ENCODE results near the gene ACTR3. TPM values are rescaled to one million over a fixed set of nuclear protein-coding genes. Genes with fewer than 3 reads are reported as not detected.

The ACTR3 gene
- total RNA-seq, 4 donors from 2014 or later: 73.0 to 106 (median 89.7) TPM

DNA sequence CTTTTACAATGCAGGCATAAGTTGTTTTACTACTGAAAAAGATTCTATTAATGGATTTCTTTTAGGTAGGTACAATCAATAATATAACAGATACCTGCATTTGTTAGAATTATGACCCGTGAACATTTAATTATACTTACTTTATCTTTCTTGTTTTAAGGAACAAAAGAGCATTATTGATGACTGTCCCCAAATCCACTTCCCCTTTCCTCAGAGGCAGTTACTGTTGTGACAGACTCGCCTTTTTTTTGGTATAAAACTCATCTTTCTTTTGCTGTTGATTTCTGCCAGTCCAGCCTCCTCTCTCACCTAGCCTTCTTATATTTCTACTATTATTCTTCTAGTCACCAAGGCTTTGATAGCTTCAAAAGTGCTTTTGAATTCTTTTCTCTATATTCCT, 12.1 kb downstream of the ACTR3 start:
- Histone ChIP-seq H3K4me3 (no peak overlapping the region), H3K27me3 (no peaks in the 10 kb centered on the region), H3K9me3 (peaks cover 0 to 6% (median 0%) of the 10 kb centered on the region in 4 donors), H3K36me3 (no peaks in the 10 kb centered on the region), H3K27ac (no peak overlapping the region), H3K4me1 (peaks cover 0 to 70% (median 36%) of the 10 kb centered on the region in 4 donors)
- no peak for TF ChIP-seq POLR2A (IDR thresholded peaks at IDR 0.05)
- TF ChIP-seq EP300 (IDR thresholded peaks at IDR 0.05): no peak
- no peak for TF ChIP-seq CTCF (IDR thresholded peaks at IDR 0.05)
- DNase-seq (ENCODE audit: low spot score in 2 of 2): no peak
- 30 to 49% methylated on average over 2 of the region's 2 CpGs for WGBS, 2 donors

- Histone ChIP-seq H3K36me3 (no peaks in the 10 kb centered on the region), H3K4me1 (peaks cover 0 to 65% (median 29%) of the 10 kb centered on the region in 4 donors), H3K4me3 (no peak overlapping the region), H3K9me3 (peaks cover 0 to 6% (median 0%) of the 10 kb centered on the region in 4 donors), H3K27me3 (no peaks in the 10 kb centered on the region), H3K27ac (no peak overlapping the region)
- no peak for DNase-seq (ENCODE audit: low spot score in 2 of 2)
- 86 to 94% methylated on average over 1 of the region's 1 CpG for WGBS, 2 donors
- TF ChIP-seq CTCF (IDR thresholded peaks at IDR 0.05): no peak
- TF ChIP-seq EP300 (IDR thresholded peaks at IDR 0.05): no peak
- TF ChIP-seq POLR2A (IDR thresholded peaks at IDR 0.05): no peak
Observed at GRCh38 chr2:113905886-113906285, 16.0 kb downstream of the ACTR3 start.

- H3K4me1 ChIP-seq: peaks cover 0 to 67% (median 30%) of the 10 kb centered on the region in 4 donors
- 100% methylated on average over 1 of the region's 1 CpG for WGBS, 2 donors
- TF ChIP-seq EP300 (IDR thresholded peaks at IDR 0.05) (no peak), CTCF (IDR thresholded peaks at IDR 0.05) (no peak), POLR2A (IDR thresholded peaks at IDR 0.05) (no peak)
Observed at GRCh38 chr2:113906647-113907046, 16.8 kb downstream of the ACTR3 start.

DNA sequence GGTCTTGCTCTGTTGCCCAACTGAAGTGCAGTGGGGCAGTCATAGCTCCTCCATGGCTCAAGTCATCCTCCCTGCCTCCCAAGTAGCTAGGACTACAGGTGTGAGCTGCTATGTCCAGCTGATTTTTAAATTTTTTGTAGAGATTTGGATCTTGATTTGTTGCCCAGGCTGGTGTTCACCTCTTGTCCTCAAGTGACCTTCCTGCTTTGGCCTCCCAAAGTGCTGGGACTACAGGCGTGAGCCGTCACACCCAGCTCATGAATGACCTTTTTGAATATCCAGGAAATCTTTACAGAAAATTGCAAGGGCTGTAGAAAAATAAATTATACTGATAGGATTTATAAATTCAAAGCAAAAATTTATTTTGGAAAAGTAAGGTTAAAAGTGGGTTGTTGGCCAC, 17.4 kb downstream of the ACTR3 start:
- WGBS, 2 donors: 65 to 82% methylated on average over 2 of the region's 2 CpGs
- H3K27ac ChIP-seq: no peak overlapping the region
- TF ChIP-seq POLR2A (IDR thresholded peaks at IDR 0.05) (no peak), CTCF (IDR thresholded peaks at IDR 0.05) (no peak), EP300 (IDR thresholded peaks at IDR 0.05) (no peak)
- no peaks in the 10 kb centered on the region for H3K36me3 ChIP-seq
- no peak overlapping the region for H3K4me3 ChIP-seq
- peaks cover 0 to 6% (median 0%) of the 10 kb centered on the region in 4 donors for H3K9me3 ChIP-seq
- H3K4me1 ChIP-seq: peaks cover 0 to 61% (median 28%) of the 10 kb centered on the region in 4 donors
- no peak for DNase-seq (ENCODE audit: low spot score in 2 of 2)
- no peaks in the 10 kb centered on the region for H3K27me3 ChIP-seq

More at GRCh38 chr2:113906647-113907046, 16.8 kb downstream of the ACTR3 start:
- H3K36me3 ChIP-seq: no peaks in the 10 kb centered on the region
- H3K9me3 ChIP-seq: peaks cover 0 to 6% (median 0%) of the 10 kb centered on the region in 4 donors
- DNase-seq (ENCODE audit: low spot score in 2 of 2): no peak
- H3K27me3 ChIP-seq: no peaks in the 10 kb centered on the region
- H3K4me3 ChIP-seq: no peak overlapping the region
- no peak overlapping the region for H3K27ac ChIP-seq

- Histone ChIP-seq H3K4me3 (no peak overlapping the region), H3K4me1 (peaks cover 0 to 37% (median 18%) of the 10 kb centered on the region in 4 donors), H3K9me3 (peaks cover 0 to 6% (median 0%) of the 10 kb centered on the region in 4 donors), H3K36me3 (no peaks in the 10 kb centered on the region), H3K27me3 (no peaks in the 10 kb centered on the region), H3K27ac (no peak overlapping the region)
- DNase-seq (ENCODE audit: low spot score in 2 of 2): no peak
- TF ChIP-seq POLR2A (IDR thresholded peaks at IDR 0.05): no peak
- 88 to 89% methylated on average over 5 of the region's 5 CpGs for WGBS, 2 donors
Observed at GRCh38 chr2:113910110-113910717, 20.3 kb downstream of the ACTR3 start.
